Measurements from ENCODE around the gene TBC1D14. TPM values are rescaled to one million over a fixed set of nuclear protein-coding genes. Genes with fewer than 3 reads are reported as not detected.

TBC1D14 gene
- total and polyA plus RNA-seq, 2 of the 4 experiments (the other 2 are of a cell fraction), result 31.7 to 40.7 TPM

GRCh38 chr4:7048642-7049041 lies 139.0 kb downstream of the TBC1D14 start:
- TF ChIP-seq RCOR1 (IDR thresholded peaks at IDR 0.05; ENCODE audit: insufficient replicate concordance, low read length), result no peak
- no peak for TF ChIP-seq USF2 (IDR thresholded peaks at IDR 0.05; ENCODE audit: low read depth, low read length)
- no peak for TF ChIP-seq MXI1 (IDR thresholded peaks at IDR 0.05; ENCODE audit: borderline replicate concordance, low read depth, low read length)
- TF ChIP-seq SMC3 (IDR thresholded peaks at IDR 0.05; ENCODE audit: low read depth, low read length), result no peak
- no peak for TF ChIP-seq FOS (IDR thresholded peaks at IDR 0.05; ENCODE audit: low read depth, low read length)
- TF ChIP-seq MAFK (IDR thresholded peaks at IDR 0.05; ENCODE audit: low read depth, low read length), result no peak
- no peak for TF ChIP-seq RFX5 (IDR thresholded peaks at IDR 0.05; ENCODE audit: low read depth, low read length)
- TF ChIP-seq BHLHE40 (IDR thresholded peaks at IDR 0.05; ENCODE audit: low read depth, low read length), result no peak
- TF ChIP-seq CHD1 (IDR thresholded peaks at IDR 0.05; ENCODE audit: low read depth, low read length), result no peak
- TF ChIP-seq, protein P1, sequence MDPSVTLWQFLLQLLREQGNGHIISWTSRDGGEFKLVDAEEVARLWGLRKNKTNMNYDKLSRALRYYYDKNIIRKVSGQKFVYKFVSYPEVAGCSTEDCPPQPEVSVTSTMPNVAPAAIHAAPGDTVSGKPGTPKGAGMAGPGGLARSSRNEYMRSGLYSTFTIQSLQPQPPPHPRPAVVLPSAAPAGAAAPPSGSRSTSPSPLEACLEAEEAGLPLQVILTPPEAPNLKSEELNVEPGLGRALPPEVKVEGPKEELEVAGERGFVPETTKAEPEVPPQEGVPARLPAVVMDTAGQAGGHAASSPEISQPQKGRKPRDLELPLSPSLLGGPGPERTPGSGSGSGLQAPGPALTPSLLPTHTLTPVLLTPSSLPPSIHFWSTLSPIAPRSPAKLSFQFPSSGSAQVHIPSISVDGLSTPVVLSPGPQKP (IDR thresholded peaks at IDR 0.05; ENCODE audit: borderline replicate concordance, low read depth, low read length), result no peak
- TF ChIP-seq MAZ (IDR thresholded peaks at IDR 0.05; ENCODE audit: borderline replicate concordance, low read depth, low read length), result no peak
- no peak for TF ChIP-seq RAD21 (IDR thresholded peaks at IDR 0.05; ENCODE audit: low read length)
- TF ChIP-seq CEBPB (IDR thresholded peaks at IDR 0.05; ENCODE audit: low read depth, low read length), result no peak
- no peak for TF ChIP-seq NFE2L2 (IDR thresholded peaks at IDR 0.05; ENCODE audit: low read depth, low read length)
- TF ChIP-seq POLR2A (IDR thresholded peaks at IDR 0.05; ENCODE audit: low read depth, low read length), result no peak
- no peak for TF ChIP-seq CTCF (conservative IDR thresholded peaks at IDR 0.05; ENCODE audit: low read depth, low read length)
- Histone ChIP-seq H3K4ac (ENCODE audit: low read depth, low read length) (no peak overlapping the region), H2BK20ac (ENCODE audit: low read depth, low read length) (no peak overlapping the region), H3K79me1 (ENCODE audit: low read depth in 1 of 2, low read length in 2 of 2) (peaks cover 28 to 86% of the 10 kb centered on the region in 2 experiments), H2AK5ac (ENCODE audit: low read depth, low read length) (no peak overlapping the region), H3K14ac (replicated peaks; ENCODE audit: low read depth, low read length) (no peak overlapping the region), H4K8ac (ENCODE audit: low read depth in 2 of 2, low read length in 2 of 2) (no peak overlapping the region), H3K4me2 (ENCODE audit: low read depth, low read length) (no peak overlapping the region), H2AK9ac (replicated peaks; ENCODE audit: low read depth, low read length, poor library complexity) (no peak overlapping the region), H3K18ac (ENCODE audit: low read depth, low read length) (no peak overlapping the region), H4K91ac (ENCODE audit: insufficient read depth, low read depth, low read length) (no peak overlapping the region), H3K4me1 (ENCODE audit: control insufficient read depth, insufficient read depth, low read length) (peaks cover 11% of the 10 kb centered on the region), H3K9ac (ENCODE audit: low read depth, low read length) (no peak overlapping the region), H3K9me1 (ENCODE audit: insufficient read depth, low read length) (peaks cover 24% of the 10 kb centered on the region), H3K36me3 (ENCODE audit: control insufficient read depth, insufficient read depth, low read length) (peaks cover 7% of the 10 kb centered on the region; the same call in 1 of the 2 replicates), H3K27ac (ENCODE audit: insufficient read depth, low read length) (no peak overlapping the region), H3K9me3 (ENCODE audit: control insufficient read depth, insufficient read depth, low read length) (no peaks in the 10 kb centered on the region), H3K27me3 (ENCODE audit: control insufficient read depth, insufficient read depth, low read length) (no peaks in the 10 kb centered on the region), H2AFZ (replicated peaks; ENCODE audit: low read length, poor library complexity) (no peak overlapping the region), H2BK15ac (ENCODE audit: low read depth, low read length) (no peak overlapping the region), H2BK5ac (ENCODE audit: low read depth, low read length, poor library complexity, severe bottlenecking) (no peak overlapping the region), H3K56ac (ENCODE audit: extremely low read depth, insufficient read depth, low read length) (no peak overlapping the region), H3K23ac (ENCODE audit: low read depth, low read length) (no peak overlapping the region), H4K5ac (ENCODE audit: low read depth, low read length) (no peak overlapping the region), H2BK120ac (ENCODE audit: low read depth, low read length) (no peak overlapping the region), H3K4me3 (ENCODE audit: insufficient read depth, low read depth, low read length) (no peak overlapping the region), H4K20me1 (ENCODE audit: insufficient read depth, low read length) (peaks cover 91% of the 10 kb centered on the region)
- ATAC-seq (ENCODE audit: low read depth), result no peak
- dilution Hi-C loops (cut with HindIII; ENCODE audit: low sequenced_read_pairs, unreplicated experiment) (no loop called here), intact Hi-C loops (cut with micrococcal nuclease) (no loop called here), in situ Hi-C loops (cut with MboI; ENCODE audit: low sequenced_read_pairs) (no loop called here)
- no TSS peak for BruUV-seq (replicated peaks)
- whole genome bisulfite sequencing, 2 experiments (ENCODE audit: extremely low coverage in 2 of 2, insufficient read length in 1 of 2), result 95% methylated on average over 8 of the region's 12 CpGs; no CpG with 5 or more reads in 1 of the 2 experiments
- CTCF ChIA-PET, result no interaction called here
- DNase-seq, result no peak
- POLR2A ChIA-PET (ENCODE audit: unreplicated experiment), result no interaction called here
